Measurements from ENCODE around the gene PSMD5. TPM values are rescaled to one million over a fixed set of nuclear protein-coding genes. Genes with fewer than 3 reads are reported as not detected.

Gene PSMD5
- total and polyA plus RNA-seq, 9 of the 15 experiments (the other 6 are each of a cell fraction or from before 2014, with no cell fraction given) = 46.4 to 148 (median 76.3) TPM

DNA sequence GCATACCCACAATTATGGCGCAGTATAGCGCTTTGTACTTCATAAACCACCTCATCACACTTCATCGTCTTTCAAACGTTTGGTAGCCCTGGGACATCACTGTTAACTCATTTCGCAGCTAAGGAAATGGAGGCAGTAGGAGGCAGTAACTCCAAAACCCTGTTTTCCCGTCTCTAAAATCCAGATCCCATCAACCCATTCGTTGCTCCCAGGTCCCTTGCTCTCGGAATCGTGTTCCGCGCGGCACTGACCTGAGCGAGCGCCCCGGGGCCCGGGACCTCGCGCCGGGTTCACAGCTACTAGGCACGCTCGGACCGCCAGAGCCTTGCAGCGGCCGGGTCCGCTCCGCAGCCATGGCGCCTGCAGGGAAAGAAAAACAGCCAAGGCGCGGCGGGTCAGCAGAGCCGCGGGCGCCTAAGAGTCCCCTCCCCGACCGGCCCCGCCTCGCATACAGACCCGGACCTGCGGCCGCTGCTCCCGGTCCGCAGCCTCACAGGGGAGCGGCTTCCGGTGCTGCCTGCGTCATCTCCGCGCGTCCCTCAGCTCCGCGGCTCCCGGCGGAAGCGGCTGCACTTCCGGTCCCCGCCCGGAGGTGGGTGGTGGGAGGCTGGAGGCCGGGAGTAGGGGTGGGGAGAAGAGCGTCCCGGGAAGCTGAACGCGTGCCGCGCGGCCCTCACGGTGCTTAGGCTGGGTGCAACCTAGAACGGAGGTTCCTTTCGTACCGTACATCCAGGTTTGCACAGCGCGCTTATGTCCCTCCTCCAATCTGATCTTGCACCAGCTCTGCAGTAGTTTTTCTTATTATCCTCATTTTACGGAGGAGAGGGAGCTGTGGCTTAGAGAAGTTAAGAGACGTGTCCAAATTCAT lies 49.6 kb downstream of the PSMD5 start, which contains the start of gene FBXW2 (continued):
- TF ChIP-seq, protein P1, sequence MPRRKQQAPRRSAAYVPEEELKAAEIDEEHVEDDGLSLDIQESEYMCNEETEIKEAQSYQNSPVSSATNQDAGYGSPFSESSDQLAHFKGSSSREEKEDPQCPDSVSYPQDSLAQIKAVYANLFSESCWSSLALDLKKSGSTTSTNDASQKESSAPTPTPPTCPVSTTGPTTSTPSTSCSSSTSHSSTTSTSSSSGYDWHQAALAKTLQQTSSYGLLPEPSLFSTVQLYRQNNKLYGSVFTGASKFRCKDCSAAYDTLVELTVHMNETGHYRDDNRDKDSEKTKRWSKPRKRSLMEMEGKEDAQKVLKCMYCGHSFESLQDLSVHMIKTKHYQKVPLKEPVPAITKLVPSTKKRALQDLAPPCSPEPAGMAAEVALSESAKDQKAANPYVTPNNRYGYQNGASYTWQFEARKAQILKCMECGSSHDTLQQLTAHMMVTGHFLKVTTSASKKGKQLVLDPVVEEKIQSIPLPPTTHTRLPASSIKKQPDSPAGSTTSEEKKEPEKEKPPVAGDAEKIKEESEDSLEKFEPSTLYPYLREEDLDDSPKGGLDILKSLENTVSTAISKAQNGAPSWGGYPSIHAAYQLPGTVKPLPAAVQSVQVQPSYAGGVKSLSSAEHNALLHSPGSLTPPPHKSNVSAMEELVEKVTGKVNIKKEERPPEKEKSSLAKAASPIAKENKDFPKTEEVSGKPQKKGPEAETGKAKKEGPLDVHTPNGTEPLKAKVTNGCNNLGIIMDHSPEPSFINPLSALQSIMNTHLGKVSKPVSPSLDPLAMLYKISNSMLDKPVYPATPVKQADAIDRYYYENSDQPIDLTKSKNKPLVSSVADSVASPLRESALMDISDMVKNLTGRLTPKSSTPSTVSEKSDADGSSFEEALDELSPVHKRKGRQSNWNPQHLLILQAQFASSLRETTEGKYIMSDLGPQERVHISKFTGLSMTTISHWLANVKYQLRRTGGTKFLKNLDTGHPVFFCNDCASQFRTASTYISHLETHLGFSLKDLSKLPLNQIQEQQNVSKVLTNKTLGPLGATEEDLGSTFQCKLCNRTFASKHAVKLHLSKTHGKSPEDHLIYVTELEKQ (CRISPR knock-in tag; IDR thresholded peaks at IDR 0.05) = 0 out of 2 replicates have a peak, but pooled peaks have one; percentile 17
- TF ChIP-seq ZNF584 (CRISPR knock-in tag; IDR thresholded peaks at IDR 0.05; ENCODE audit: low read depth) (peak; percentile 24; the same call in 1 of the 2 replicates), NCOA4 (IDR thresholded peaks at IDR 0.05; ENCODE audit: partially characterized antibody) (no peak), FIP1L1 (IDR thresholded peaks at IDR 0.05; ENCODE audit: low read depth, low read length, poor library complexity, severe bottlenecking) (peak; percentile 95), CBFA2T3 (IDR thresholded peaks at IDR 0.05) (peak; percentile 10; the same call in 1 of the 2 replicates), PRPF4 (IDR thresholded peaks at IDR 0.05; ENCODE audit: insufficient read depth, low read depth, low read length, poor library complexity, severe bottlenecking) (peak; percentile 59), SIX5 (IDR thresholded peaks at IDR 0.05; ENCODE audit: borderline replicate concordance in 1 of 2, insufficient read depth in 1 of 2, low read depth in 1 of 2, low read length in 2 of 2) (peak; percentile 49 to 51; a peak in 2 of 4 replicates), ZNF41 (CRISPR knock-in tag; conservative IDR thresholded peaks at IDR 0.05) (0 out of 2 replicates have a peak, but pooled peaks have one; percentile 15), CXXC5 (CRISPR knock-in tag; IDR thresholded peaks at IDR 0.05) (peak; percentile 94), KDM4B (IDR thresholded peaks at IDR 0.05; ENCODE audit: borderline replicate concordance in 2 of 2, low read depth in 1 of 2) (peak in 1 of 2 experiments; percentile 97; a peak in 2 of 4 replicates), FOXK1 (CRISPR knock-in tag; IDR thresholded peaks at IDR 0.05; ENCODE audit: borderline replicate concordance) (no peak), RBM25 (IDR thresholded peaks at IDR 0.05; ENCODE audit: low read depth, low read length, severe bottlenecking) (no peak)
- TF ChIP-seq, protein P2, sequence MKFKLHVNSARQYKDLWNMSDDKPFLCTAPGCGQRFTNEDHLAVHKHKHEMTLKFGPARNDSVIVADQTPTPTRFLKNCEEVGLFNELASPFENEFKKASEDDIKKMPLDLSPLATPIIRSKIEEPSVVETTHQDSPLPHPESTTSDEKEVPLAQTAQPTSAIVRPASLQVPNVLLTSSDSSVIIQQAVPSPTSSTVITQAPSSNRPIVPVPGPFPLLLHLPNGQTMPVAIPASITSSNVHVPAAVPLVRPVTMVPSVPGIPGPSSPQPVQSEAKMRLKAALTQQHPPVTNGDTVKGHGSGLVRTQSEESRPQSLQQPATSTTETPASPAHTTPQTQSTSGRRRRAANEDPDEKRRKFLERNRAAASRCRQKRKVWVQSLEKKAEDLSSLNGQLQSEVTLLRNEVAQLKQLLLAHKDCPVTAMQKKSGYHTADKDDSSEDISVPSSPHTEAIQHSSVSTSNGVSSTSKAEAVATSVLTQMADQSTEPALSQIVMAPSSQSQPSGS (CRISPR knock-in tag; IDR thresholded peaks at IDR 0.05) = no peak
- TF ChIP-seq, protein P3, sequence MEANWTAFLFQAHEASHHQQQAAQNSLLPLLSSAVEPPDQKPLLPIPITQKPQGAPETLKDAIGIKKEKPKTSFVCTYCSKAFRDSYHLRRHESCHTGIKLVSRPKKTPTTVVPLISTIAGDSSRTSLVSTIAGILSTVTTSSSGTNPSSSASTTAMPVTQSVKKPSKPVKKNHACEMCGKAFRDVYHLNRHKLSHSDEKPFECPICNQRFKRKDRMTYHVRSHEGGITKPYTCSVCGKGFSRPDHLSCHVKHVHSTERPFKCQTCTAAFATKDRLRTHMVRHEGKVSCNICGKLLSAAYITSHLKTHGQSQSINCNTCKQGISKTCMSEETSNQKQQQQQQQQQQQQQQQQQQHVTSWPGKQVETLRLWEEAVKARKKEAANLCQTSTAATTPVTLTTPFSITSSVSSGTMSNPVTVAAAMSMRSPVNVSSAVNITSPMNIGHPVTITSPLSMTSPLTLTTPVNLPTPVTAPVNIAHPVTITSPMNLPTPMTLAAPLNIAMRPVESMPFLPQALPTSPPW (CRISPR knock-in tag; IDR thresholded peaks at IDR 0.05) = peak; percentile 96
- TF ChIP-seq, protein P4, sequence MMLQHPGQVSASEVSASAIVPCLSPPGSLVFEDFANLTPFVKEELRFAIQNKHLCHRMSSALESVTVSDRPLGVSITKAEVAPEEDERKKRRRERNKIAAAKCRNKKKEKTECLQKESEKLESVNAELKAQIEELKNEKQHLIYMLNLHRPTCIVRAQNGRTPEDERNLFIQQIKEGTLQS (IDR thresholded peaks at IDR 0.05) = no peak
- TF ChIP-seq, protein P4 (CRISPR knock-in tag; conservative IDR thresholded peaks at IDR 0.05) = peak; percentile 69
